ENCODE data around the gene RAPGEFL1. TPM values are rescaled to one million over a fixed set of nuclear protein-coding genes. Genes with fewer than 3 reads are reported as not detected.

Gene RAPGEFL1
- total RNA-seq, 3 donors from 2014 or later (not counting 1 experiment from before 2014, with no cell fraction given): 4.7 to 9.0 (median 6.7) TPM

GRCh38 chr17:40170325-40170724 lies 6.9 kb upstream of the RAPGEFL1 start:
- 88% methylated on average over 2 of the region's 2 CpGs for WGBS (ENCODE audit: insufficient coverage)
- H3K36me3 ChIP-seq (ENCODE audit: control insufficient read depth, insufficient read depth, low read length): peaks cover 61% of the 10 kb centered on the region
- no peak overlapping the region for H3K27ac Mint-ChIP-seq

DNA sequence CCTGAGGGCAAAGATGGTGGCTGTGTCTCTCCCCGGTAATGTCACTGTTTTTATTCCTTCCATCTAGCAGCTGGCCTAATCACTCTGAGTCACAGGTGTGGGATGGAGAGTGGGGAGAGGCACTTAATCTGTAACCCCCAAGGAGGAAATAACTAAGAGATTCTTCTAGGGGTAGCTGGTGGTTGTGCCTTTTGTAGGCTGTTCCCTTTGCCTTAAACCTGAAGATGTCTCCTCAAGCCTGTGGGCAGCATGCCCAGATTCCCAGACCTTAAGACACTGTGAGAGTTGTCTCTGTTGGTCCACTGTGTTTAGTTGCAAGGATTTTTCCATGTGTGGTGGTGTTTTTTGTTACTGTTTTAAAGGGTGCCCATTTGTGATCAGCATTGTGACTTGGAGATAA lies 5.5 kb upstream of the RAPGEFL1 start:
- WGBS (ENCODE audit: insufficient coverage): 100% methylated on average over 1 of the region's 1 CpG
- Histone ChIP-seq H3K4me1 (ENCODE audit: control insufficient read depth, insufficient read depth, low read length) (peaks cover 2% of the 10 kb centered on the region), H3K36me3 (ENCODE audit: control insufficient read depth, insufficient read depth, low read length) (peaks cover 51% of the 10 kb centered on the region), H3K4me3 (ENCODE audit: low read length) (no peak overlapping the region), H3K27me3 (ENCODE audit: control insufficient read depth, insufficient read depth, low read length) (no peaks in the 10 kb centered on the region), H3K9me3 (ENCODE audit: control insufficient read depth, insufficient read depth, low read length) (no peaks in the 10 kb centered on the region), H3K27ac (ENCODE audit: low read length) (no peak overlapping the region)
- no peaks in the 10 kb centered on the region for H3K27me3 Mint-ChIP-seq (ENCODE audit: low read depth in 2 of 2)
- ATAC-seq: no peak
- H3K9me3 Mint-ChIP-seq: no peaks in the 10 kb centered on the region
- TF ChIP-seq, protein P1, sequence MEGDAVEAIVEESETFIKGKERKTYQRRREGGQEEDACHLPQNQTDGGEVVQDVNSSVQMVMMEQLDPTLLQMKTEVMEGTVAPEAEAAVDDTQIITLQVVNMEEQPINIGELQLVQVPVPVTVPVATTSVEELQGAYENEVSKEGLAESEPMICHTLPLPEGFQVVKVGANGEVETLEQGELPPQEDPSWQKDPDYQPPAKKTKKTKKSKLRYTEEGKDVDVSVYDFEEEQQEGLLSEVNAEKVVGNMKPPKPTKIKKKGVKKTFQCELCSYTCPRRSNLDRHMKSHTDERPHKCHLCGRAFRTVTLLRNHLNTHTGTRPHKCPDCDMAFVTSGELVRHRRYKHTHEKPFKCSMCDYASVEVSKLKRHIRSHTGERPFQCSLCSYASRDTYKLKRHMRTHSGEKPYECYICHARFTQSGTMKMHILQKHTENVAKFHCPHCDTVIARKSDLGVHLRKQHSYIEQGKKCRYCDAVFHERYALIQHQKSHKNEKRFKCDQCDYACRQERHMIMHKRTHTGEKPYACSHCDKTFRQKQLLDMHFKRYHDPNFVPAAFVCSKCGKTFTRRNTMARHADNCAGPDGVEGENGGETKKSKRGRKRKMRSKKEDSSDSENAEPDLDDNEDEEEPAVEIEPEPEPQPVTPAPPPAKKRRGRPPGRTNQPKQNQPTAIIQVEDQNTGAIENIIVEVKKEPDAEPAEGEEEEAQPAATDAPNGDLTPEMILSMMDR (IDR thresholded peaks at IDR 0.05): no peak
- no peak overlapping the region for H3K4me3 Mint-ChIP-seq
- no peak for DNase-seq
- peak overlapping the region in 1 of 2 donors; percentile 51 for H3K27ac Mint-ChIP-seq
- H3K36me3 Mint-ChIP-seq: peaks cover 16% of the 10 kb centered on the region
- intact Hi-C loops (cut with micrococcal nuclease): no loop called here
- H3K4me1 Mint-ChIP-seq: peaks cover 6 to 11% of the 10 kb centered on the region in 2 donors

More at GRCh38 chr17:40170325-40170724, 6.9 kb upstream of the RAPGEFL1 start:
- Histone ChIP-seq H3K9me3 (ENCODE audit: control insufficient read depth, insufficient read depth, low read length) (no peaks in the 10 kb centered on the region), H3K27ac (ENCODE audit: low read length) (no peak overlapping the region), H3K4me1 (ENCODE audit: control insufficient read depth, insufficient read depth, low read length) (no peaks in the 10 kb centered on the region), H3K4me3 (ENCODE audit: low read length) (no peak overlapping the region), H3K27me3 (ENCODE audit: control insufficient read depth, insufficient read depth, low read length) (no peaks in the 10 kb centered on the region)
- Mint-ChIP-seq H3K27me3 (ENCODE audit: low read depth in 2 of 2) (no peaks in the 10 kb centered on the region), H3K4me1 (peaks cover 6 to 9% of the 10 kb centered on the region in 2 donors), H3K36me3 (peaks cover 16% of the 10 kb centered on the region), H3K4me3 (no peak overlapping the region), H3K9me3 (no peaks in the 10 kb centered on the region)
- DNase-seq (no peak), ATAC-seq (no peak)
- intact Hi-C loops (cut with micrococcal nuclease): no loop called here
- TF ChIP-seq, protein P1 (IDR thresholded peaks at IDR 0.05): no peak

DNA sequence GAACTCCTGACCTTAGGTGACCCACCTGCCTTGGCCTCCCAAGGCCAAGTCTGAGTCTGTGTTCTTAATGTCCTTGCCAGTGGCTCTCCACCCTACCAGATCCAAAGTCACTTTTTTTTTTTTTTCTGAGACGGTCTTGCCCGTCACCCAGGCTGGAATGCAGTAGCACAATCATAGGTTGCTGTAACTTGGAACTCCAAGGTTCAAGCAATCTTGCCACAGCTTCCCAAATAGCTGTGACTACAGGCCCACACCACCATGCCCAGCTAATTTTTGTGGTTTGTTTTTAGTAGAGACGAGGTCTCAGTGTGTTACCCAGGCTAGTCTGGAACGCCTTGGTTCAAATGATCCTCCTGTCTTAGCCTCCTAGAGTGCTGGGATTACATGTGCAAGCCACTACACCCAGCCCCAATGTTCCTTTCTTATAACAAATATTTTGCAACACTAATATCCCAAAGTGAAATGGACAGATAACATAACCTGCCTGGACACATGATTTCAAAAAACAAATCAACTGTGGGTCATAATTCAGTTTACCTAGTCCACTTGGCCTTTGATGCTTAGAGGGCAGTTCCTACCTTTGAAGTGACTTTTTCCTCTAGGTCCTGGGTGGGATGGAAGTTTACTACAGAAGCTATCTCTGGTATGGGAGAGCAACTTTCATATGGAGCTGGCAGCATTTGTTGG lies 4.0 kb upstream of the RAPGEFL1 start:
- DNase-seq: no peak
- Mint-ChIP-seq H3K36me3 (peaks cover 12% of the 10 kb centered on the region), H3K27ac (no peak overlapping the region), H3K27me3 (ENCODE audit: low read depth in 2 of 2) (no peaks in the 10 kb centered on the region), H3K4me1 (peaks cover 3 to 17% of the 10 kb centered on the region in 2 donors), H3K9me3 (no peaks in the 10 kb centered on the region), H3K4me3 (no peak overlapping the region)
- ATAC-seq: no peak
- Histone ChIP-seq H3K27ac (ENCODE audit: low read length) (no peak overlapping the region), H3K4me3 (ENCODE audit: low read length) (no peak overlapping the region), H3K9me3 (ENCODE audit: control insufficient read depth, insufficient read depth, low read length) (no peaks in the 10 kb centered on the region), H3K4me1 (ENCODE audit: control insufficient read depth, insufficient read depth, low read length) (peaks cover 13% of the 10 kb centered on the region), H3K36me3 (ENCODE audit: control insufficient read depth, insufficient read depth, low read length) (peaks cover 39% of the 10 kb centered on the region), H3K27me3 (ENCODE audit: control insufficient read depth, insufficient read depth, low read length) (peaks cover 2% of the 10 kb centered on the region)
- 94% methylated on average over 4 of the region's 4 CpGs for WGBS (ENCODE audit: insufficient coverage)
- TF ChIP-seq, protein P1 (IDR thresholded peaks at IDR 0.05): no peak
- intact Hi-C loops (cut with micrococcal nuclease): no loop called here

GRCh38 chr17:40173778-40174135 lies 3.5 kb upstream of the RAPGEFL1 start:
- no peak overlapping the region for H3K27ac Mint-ChIP-seq
- intact Hi-C loops (cut with micrococcal nuclease): no loop called here
- 95% methylated on average over 2 of the region's 3 CpGs for WGBS (ENCODE audit: insufficient coverage)

More at GRCh38 chr17:40173778-40174135, 3.5 kb upstream of the RAPGEFL1 start:
- peaks cover 2% of the 10 kb centered on the region for H3K27me3 ChIP-seq (ENCODE audit: control insufficient read depth, insufficient read depth, low read length)
- Mint-ChIP-seq H3K4me1 (peaks cover 0 to 12% of the 10 kb centered on the region in 2 donors), H3K9me3 (no peaks in the 10 kb centered on the region), H3K36me3 (peaks cover 9% of the 10 kb centered on the region), H3K27me3 (ENCODE audit: low read depth in 2 of 2) (peaks cover 0 to 4% of the 10 kb centered on the region in 2 donors), H3K4me3 (no peak overlapping the region)
- no peak overlapping the region for H3K27ac ChIP-seq (ENCODE audit: low read length)
- peaks cover 17% of the 10 kb centered on the region for H3K4me1 ChIP-seq (ENCODE audit: control insufficient read depth, insufficient read depth, low read length)
- DNase-seq (no peak), ATAC-seq (no peak)
- TF ChIP-seq, protein P1 (IDR thresholded peaks at IDR 0.05): no peak
- H3K9me3 ChIP-seq (ENCODE audit: control insufficient read depth, insufficient read depth, low read length): no peaks in the 10 kb centered on the region
- peaks cover 33% of the 10 kb centered on the region for H3K36me3 ChIP-seq (ENCODE audit: control insufficient read depth, insufficient read depth, low read length)
- H3K4me3 ChIP-seq (ENCODE audit: low read length): no peak overlapping the region
